PC-9 (cell line): ENCODE results near the gene SEMA7A.

Experiments
- CTCF ChIP-seq: fragments of 200-600 bp; sonication (generic); conservative IDR thresholded peaks from 2 replicates; pipeline ENCODE4 v1.6.1; 2017; ENCODE audit warnings: mixed run types, antibody characterized with exemption, mild to moderate bottlenecking, moderate library complexity
- EZH2 ChIP-seq: fragments of 200-600 bp; sonication (generic); IDR thresholded peaks from 2 replicates; pipeline ENCODE4 v1.8.0; 2017; ENCODE audit warnings: antibody characterized with exemption, low read depth

GRCh38 chr15:74460298-74460697 is 26.5 kb upstream of the SEMA7A start:
- no peak for TF ChIP-seq CTCF
- no peak for TF ChIP-seq EZH2
